ENCODE data around the gene SPON2.

DNA sequence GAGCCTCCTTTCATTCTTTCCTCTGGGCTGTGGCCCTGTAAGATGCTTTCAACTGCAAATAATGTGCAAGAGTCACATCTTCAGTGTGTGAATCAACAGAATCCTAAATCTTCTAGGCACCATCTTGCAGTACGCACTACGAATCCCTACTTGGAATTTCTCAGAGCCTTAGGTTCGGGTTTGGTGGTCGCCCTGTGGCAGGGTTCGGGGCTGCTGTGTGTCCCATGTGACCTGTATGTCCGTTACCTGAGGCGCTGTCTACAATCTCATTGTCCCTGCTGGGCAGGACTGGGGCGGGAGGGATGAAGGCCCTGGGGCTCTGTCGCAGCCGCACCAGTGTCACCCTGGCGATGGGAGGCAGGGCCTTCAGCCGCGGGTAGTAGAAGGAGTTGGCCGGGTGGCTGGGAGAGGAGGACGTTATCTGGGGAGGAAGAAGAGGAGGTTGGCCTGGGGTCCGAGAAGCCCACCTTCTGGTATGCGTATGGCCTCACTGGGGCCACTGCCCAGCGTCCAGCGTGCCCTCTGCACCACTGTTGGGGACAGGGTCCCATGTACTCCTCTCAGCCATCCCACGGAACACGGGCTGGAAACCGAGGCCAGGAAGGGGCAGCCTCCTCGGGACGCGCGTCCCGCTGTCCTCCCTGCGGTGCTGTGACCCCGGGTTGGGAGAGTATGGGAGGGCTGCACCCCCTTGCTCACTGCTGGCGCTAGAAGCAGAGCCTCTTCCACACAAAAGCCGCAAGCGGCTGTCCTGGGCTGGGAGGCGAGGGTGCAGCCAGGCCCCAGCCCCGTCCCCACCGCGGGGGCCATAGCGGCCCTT is 2.0 kb downstream of the SPON2 start:
- TF ChIP-seq, protein P1, sequence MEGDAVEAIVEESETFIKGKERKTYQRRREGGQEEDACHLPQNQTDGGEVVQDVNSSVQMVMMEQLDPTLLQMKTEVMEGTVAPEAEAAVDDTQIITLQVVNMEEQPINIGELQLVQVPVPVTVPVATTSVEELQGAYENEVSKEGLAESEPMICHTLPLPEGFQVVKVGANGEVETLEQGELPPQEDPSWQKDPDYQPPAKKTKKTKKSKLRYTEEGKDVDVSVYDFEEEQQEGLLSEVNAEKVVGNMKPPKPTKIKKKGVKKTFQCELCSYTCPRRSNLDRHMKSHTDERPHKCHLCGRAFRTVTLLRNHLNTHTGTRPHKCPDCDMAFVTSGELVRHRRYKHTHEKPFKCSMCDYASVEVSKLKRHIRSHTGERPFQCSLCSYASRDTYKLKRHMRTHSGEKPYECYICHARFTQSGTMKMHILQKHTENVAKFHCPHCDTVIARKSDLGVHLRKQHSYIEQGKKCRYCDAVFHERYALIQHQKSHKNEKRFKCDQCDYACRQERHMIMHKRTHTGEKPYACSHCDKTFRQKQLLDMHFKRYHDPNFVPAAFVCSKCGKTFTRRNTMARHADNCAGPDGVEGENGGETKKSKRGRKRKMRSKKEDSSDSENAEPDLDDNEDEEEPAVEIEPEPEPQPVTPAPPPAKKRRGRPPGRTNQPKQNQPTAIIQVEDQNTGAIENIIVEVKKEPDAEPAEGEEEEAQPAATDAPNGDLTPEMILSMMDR (IDR thresholded peaks at IDR 0.05): no peak
- no peak for TF ChIP-seq POLR2A (IDR thresholded peaks at IDR 0.05)

All from testis (tissue), 2 donors.